ENCODE data around the gene PPP1R12B.
"Not testable (repeated sequence)": the region's sequence is repeated elsewhere in the genome, so short reads cannot be mapped to it uniquely, and the experiment has no call there.

PPP1R12B gene

DNA sequence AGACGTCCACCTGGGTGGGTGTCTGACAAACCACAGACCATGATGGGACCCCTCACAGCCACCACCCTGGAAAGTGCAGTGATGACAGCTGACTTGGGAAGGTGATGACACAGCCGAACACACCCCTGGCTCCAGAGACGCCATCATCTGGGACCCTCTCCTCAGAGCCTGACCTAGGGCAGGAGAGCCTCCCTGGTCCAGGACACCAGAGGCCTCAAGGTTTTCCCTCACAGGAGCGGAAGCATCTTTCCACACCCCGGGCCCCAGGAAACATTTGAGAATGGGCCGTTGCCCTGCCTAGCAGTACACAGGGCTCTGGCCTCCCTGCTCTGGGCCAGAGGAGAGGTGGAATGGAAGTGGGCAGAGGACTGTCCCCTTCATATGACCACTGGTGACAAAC lies 282.0 kb downstream of the PPP1R12B start:
- no peak for DNase-seq (ENCODE audit: low read depth in 2 of 2)

DNA sequence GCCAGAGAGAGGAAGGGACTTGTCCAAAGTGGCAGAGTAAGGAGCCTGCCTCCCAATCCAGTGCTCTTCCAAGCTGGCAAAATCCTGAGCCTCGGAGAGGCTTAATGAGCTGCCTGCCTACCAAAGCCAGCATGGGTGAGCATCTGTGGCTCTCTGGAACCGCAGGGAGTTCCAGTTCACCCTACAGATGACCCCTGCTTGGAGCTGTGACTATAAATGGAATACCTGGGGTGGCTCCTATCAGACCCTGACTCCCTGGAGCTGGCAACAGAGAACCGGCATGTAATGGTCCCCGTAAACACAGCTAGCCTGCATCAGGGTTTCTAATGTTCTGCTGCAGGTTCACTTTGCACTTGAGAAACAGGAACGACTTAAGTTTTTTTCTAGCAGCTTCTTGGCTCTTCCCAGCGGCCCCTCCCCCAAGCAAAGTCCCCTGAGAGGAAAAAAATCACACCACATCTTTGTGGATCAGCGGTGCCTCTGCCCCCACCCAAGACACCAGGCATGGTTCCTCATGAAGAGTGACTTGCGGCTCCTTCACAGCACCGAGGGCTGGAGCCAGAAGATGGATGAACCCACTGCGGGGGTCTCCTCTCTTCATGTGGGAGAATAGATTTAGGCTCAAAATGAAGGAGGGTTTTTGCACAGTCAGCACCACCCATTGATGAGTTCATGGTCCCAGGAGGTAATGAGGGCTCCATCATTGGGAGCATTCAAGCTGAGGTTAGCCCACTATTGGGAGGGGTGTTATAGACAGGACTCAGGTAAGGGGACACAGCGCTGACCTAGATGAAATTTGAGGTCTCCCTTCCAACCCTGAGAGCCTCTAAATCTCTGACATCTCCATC lies 282.8 kb downstream of the PPP1R12B start:
- no peak for DNase-seq (ENCODE audit: low read depth in 2 of 2)

DNA sequence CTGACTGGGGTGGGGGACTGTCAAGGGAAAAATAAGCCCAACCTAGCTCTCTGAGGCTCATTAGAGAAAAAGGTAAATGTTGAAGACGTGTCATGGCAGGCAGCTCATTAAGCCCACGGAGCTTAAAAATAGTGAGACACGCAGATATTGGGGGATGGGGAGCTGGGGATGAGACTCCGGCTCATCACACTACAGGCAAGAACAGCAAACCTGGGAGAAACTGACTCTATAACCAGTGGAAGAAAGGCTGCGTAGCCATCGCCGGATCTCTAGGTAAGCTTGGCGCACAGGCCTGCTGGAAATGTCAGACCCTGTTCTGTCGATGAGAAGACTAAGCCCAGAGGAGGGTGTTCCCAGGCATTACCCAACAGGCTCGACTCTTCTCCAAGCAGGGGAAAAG lies 283.7 kb downstream of the PPP1R12B start:
- DNase-seq (ENCODE audit: low read depth in 2 of 2) = no peak

GRCh38 chr1:202636171-202636570 lies 287.7 kb downstream of the PPP1R12B start:
- not testable (repeated sequence) for DNase-seq (ENCODE audit: low read depth in 2 of 2)

DNA sequence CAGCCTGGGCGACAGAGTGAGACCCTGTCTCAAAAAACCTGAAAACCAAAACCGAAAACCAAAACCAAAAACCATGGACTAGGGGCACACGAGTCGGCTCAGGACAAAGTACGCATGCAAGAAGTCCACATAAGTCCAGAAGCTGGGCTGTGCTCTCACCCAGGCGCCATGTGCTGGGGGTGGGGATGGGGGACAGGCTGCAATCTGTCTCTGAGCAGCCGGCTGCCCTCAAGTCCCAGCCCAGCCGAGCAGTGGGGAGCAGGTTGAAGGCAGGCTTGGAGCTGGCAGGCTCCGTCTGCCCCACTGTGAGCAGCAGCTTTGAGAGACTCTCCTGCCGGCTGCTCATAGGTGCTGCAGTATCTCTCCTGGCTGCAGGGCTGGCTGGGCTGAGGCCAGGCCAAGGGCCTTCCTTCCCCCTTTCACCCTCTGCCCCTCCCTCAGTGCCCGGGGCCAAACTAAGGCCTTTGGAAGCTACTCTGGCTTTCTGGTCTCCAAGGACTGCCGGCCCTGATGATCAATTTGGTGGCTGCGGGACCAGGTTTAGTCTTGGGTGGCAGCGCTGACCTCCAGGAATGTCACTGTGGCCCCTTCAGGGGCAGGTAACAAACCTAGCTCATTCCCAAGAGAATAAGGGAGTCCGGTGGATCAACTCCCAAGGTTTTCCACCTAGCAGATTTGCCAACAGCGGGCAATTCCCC lies 289.0 kb downstream of the PPP1R12B start:
- DNase-seq (ENCODE audit: low read depth in 2 of 2) = not testable (repeated sequence)

DNA sequence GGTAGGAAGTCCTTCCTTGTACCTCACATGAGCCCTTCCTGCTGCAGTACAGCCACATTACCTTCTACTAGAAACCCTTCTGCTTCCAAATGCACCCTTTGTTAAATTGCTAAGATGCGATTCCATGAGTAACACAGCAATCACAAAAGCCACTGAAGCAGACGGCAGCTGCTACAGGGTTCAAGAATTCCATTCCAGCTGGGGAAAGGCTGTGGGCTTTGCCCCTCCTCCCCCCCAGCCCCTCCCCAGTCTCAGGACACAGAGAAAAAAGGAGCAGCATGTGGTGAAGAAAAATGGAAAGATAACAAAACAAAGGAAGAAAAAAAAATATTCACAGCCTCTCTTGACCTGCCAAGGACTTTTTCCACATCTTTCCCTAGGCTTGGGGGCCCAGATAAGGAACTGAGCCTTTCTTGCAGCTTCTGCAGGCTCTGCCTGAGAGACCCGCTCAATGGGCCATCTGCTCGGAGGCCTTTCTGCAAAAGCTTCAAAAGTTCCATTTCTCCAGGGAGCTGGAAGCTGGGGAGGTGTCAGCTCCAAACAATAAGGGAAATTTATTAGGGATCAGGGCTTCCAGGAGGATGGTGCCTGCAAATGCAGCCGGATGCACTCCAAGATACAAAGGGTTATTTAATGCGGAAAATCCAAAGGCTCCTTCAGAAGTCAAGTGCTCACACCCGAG lies 289.7 kb downstream of the PPP1R12B start:
- DNase-seq (ENCODE audit: low read depth in 2 of 2) = no peak

GRCh38 chr1:202638701-202639305 lies 290.3 kb downstream of the PPP1R12B start:
- not testable (repeated sequence) for DNase-seq (ENCODE audit: low read depth in 2 of 2)

- no peak for DNase-seq (ENCODE audit: low read depth in 2 of 2)
Observed at GRCh38 chr1:202639500-202639899, 291.0 kb downstream of the PPP1R12B start.

- DNase-seq (ENCODE audit: low read depth in 2 of 2) = no peak
Observed at GRCh38 chr1:202642212-202642611, 293.7 kb downstream of the PPP1R12B start.

All from stimulated activated CD4-positive, alpha-beta T cell treated with anti-CD3 and anti-CD28 coated beads, Interleukin-15, amount 100 ng/mL, for 48 hours (primary cell).